ENCODE data around the gene ATP1A4. TPM values are rescaled to one million over a fixed set of nuclear protein-coding genes. Genes with fewer than 3 reads are reported as not detected.

The ATP1A4 gene
- total RNA-seq: under 1 TPM in 1 of 4 donors, not detected in 3; 0.47 TPM

GRCh38 chr1:160151303-160151702, at the start of gene ATP1A4:
ATP1A4 (plus strand) TSS chr1:160151603; CDS start chr1:160152041, 438 bp downstream.
- no peak for ATAC-seq
- no peaks in the 10 kb centered on the region for H3K36me3 ChIP-seq
- no peak for TF ChIP-seq CTCF (IDR thresholded peaks at IDR 0.05)
- no peak for TF ChIP-seq POLR2AphosphoS5 (IDR thresholded peaks at IDR 0.05)
- TF ChIP-seq EP300 (IDR thresholded peaks at IDR 0.05): no peak
- TF ChIP-seq POLR2A (IDR thresholded peaks at IDR 0.05): no peak
- no peaks in the 10 kb centered on the region for H3K9me3 ChIP-seq
- H3K4me3 ChIP-seq: no peak within 1 kb of the TSS
- WGBS, 2 donors (ENCODE audit: low coverage in 1 of 2): 85 to 100% methylated on average over 1 to 5 of the region's 6 CpGs
- H3K27ac ChIP-seq: no peak within 1 kb of the TSS
- H3K4me1 ChIP-seq: peaks cover 0 to 8% (median 2%) of the 10 kb centered on the region in 3 donors
- no peaks in the 10 kb centered on the region for H3K27me3 ChIP-seq

- 32 to 44% methylated on average over 6 to 8 of the region's 9 CpGs for WGBS, 2 donors (ENCODE audit: low coverage in 1 of 2)
- TF ChIP-seq POLR2AphosphoS5 (IDR thresholded peaks at IDR 0.05) (no peak), POLR2A (IDR thresholded peaks at IDR 0.05) (no peak), EP300 (IDR thresholded peaks at IDR 0.05) (no peak), CTCF (IDR thresholded peaks at IDR 0.05) (no peak)
- H3K36me3 ChIP-seq: no peaks in the 10 kb centered on the region
- H3K27ac ChIP-seq: peak overlapping the region; percentile 15 to 97 (median 96)
- H3K27me3 ChIP-seq: no peaks in the 10 kb centered on the region
- H3K4me1 ChIP-seq: peaks cover 6 to 71% (median 31%) of the 10 kb centered on the region in 3 donors
- H3K9me3 ChIP-seq: no peaks in the 10 kb centered on the region
- no peak overlapping the region for H3K4me3 ChIP-seq
- ATAC-seq: no peak
These were observed 49.5 kb upstream of the ATP1A4 start for GRCh38 chr1:160101717-160102522.

GRCh38 chr1:160103658-160104408, 47.6 kb upstream of the ATP1A4 start:
- ATAC-seq: no peak
- TF ChIP-seq CTCF (IDR thresholded peaks at IDR 0.05): no peak
- TF ChIP-seq POLR2A (IDR thresholded peaks at IDR 0.05): no peak
- no peak for TF ChIP-seq EP300 (IDR thresholded peaks at IDR 0.05)
- no peak for TF ChIP-seq POLR2AphosphoS5 (IDR thresholded peaks at IDR 0.05)
- Histone ChIP-seq H3K4me3 (no peak overlapping the region), H3K36me3 (no peaks in the 10 kb centered on the region), H3K27ac (peak overlapping the region; percentile 59 to 97 (median 96)), H3K9me3 (no peaks in the 10 kb centered on the region), H3K4me1 (peaks cover 6 to 59% (median 21%) of the 10 kb centered on the region in 3 donors), H3K27me3 (no peaks in the 10 kb centered on the region)
- WGBS, 2 donors (ENCODE audit: low coverage in 1 of 2): 10 to 52% methylated on average over 2 to 4 of the region's 6 CpGs

- Histone ChIP-seq H3K27me3 (no peaks in the 10 kb centered on the region), H3K36me3 (no peaks in the 10 kb centered on the region), H3K4me1 (peaks cover 6 to 54% (median 21%) of the 10 kb centered on the region in 3 donors), H3K27ac (peak overlapping the region; percentile 59 to 97 (median 86)), H3K4me3 (no peak overlapping the region), H3K9me3 (no peaks in the 10 kb centered on the region)
- 36% methylated on average over 2 of the region's 3 CpGs; no CpG with 5 or more reads in 1 of the 2 donors for WGBS, 2 donors (ENCODE audit: low coverage in 1 of 2)
- TF ChIP-seq POLR2A (IDR thresholded peaks at IDR 0.05) (no peak), CTCF (IDR thresholded peaks at IDR 0.05) (no peak), POLR2AphosphoS5 (IDR thresholded peaks at IDR 0.05) (no peak), EP300 (IDR thresholded peaks at IDR 0.05) (no peak)
- no peak for ATAC-seq
These were observed 46.9 kb upstream of the ATP1A4 start for GRCh38 chr1:160104486-160104885.

Data from gastroesophageal sphincter (tissue), 4 donors.